Measurements from ENCODE around the gene ACAD11. TPM values are rescaled to one million over a fixed set of nuclear protein-coding genes. Genes with fewer than 3 reads are reported as not detected.

The ACAD11 gene
- total RNA-seq, 4 donors from 2014 or later = 3.9 to 20.4 (median 7.0) TPM

GRCh38 chr3:132554437-132554836, 105.2 kb downstream of the ACAD11 start:
- Histone ChIP-seq H3K27me3 (no peaks in the 10 kb centered on the region), H3K4me3 (no peak overlapping the region), H3K27ac (no peak overlapping the region), H3K9me3 (no peaks in the 10 kb centered on the region), H3K4me1 (peaks cover 0 to 23% (median 12%) of the 10 kb centered on the region in 3 donors), H3K36me3 (peaks cover 0 to 16% (median 4%) of the 10 kb centered on the region in 3 donors)
- WGBS, 2 donors = 47 to 77% methylated on average over 5 to 8 of the region's 8 CpGs
- TF ChIP-seq CTCF (IDR thresholded peaks at IDR 0.05) (no peak), POLR2A (IDR thresholded peaks at IDR 0.05) (no peak)
- intact Hi-C loops (cut with DNase I) = no loop called here
- DNase-seq = no peak

- H3K27ac ChIP-seq = no peak overlapping the region
- intact Hi-C loops (cut with DNase I) = no loop called here
- H3K9me3 ChIP-seq = no peaks in the 10 kb centered on the region
- peaks cover 0 to 23% (median 12%) of the 10 kb centered on the region in 3 donors for H3K4me1 ChIP-seq
- no peak overlapping the region for H3K4me3 ChIP-seq
- no peaks in the 10 kb centered on the region for H3K27me3 ChIP-seq
- no peak for DNase-seq
- TF ChIP-seq CTCF (IDR thresholded peaks at IDR 0.05) (no peak), POLR2A (IDR thresholded peaks at IDR 0.05) (no peak)
- H3K36me3 ChIP-seq = peaks cover 0 to 10% (median 2%) of the 10 kb centered on the region in 3 donors
- 66 to 78% methylated on average over 3 to 6 of the region's 6 CpGs for WGBS, 2 donors
These were observed 105.8 kb downstream of the ACAD11 start for GRCh38 chr3:132553826-132554225.

GRCh38 chr3:132550579-132551305, 108.9 kb downstream of the ACAD11 start:
- no peak for DNase-seq
- TF ChIP-seq CTCF (IDR thresholded peaks at IDR 0.05) (no peak), POLR2A (IDR thresholded peaks at IDR 0.05) (no peak)
- H3K9me3 ChIP-seq = no peaks in the 10 kb centered on the region
- no peak overlapping the region for H3K27ac ChIP-seq
- H3K36me3 ChIP-seq = no peaks in the 10 kb centered on the region
- WGBS, 2 donors = 66 to 69% methylated on average over 3 of the region's 3 CpGs
- H3K4me1 ChIP-seq = peaks cover 0 to 18% (median 12%) of the 10 kb centered on the region in 3 donors
- no peaks in the 10 kb centered on the region for H3K27me3 ChIP-seq
- H3K4me3 ChIP-seq = no peak overlapping the region
- intact Hi-C loops (cut with DNase I) = no loop called here

- intact Hi-C loops (cut with DNase I) = no loop called here
- no peaks in the 10 kb centered on the region for H3K9me3 ChIP-seq
- no peak for TF ChIP-seq POLR2A (IDR thresholded peaks at IDR 0.05)
- TF ChIP-seq CTCF (IDR thresholded peaks at IDR 0.05) = no peak
- H3K27ac ChIP-seq = no peak overlapping the region
- no peak overlapping the region for H3K4me3 ChIP-seq
- peaks cover 0 to 18% (median 12%) of the 10 kb centered on the region in 3 donors for H3K4me1 ChIP-seq
- no peaks in the 10 kb centered on the region for H3K27me3 ChIP-seq
- H3K36me3 ChIP-seq = no peaks in the 10 kb centered on the region
- no peak for DNase-seq
These were observed 109.6 kb downstream of the ACAD11 start for GRCh38 chr3:132549890-132550578.

- no peak for TF ChIP-seq POLR2A (IDR thresholded peaks at IDR 0.05)
- TF ChIP-seq CTCF (IDR thresholded peaks at IDR 0.05) = no peak
- Histone ChIP-seq H3K27ac (no peak overlapping the region), H3K36me3 (no peaks in the 10 kb centered on the region), H3K27me3 (no peaks in the 10 kb centered on the region), H3K4me3 (no peak overlapping the region), H3K9me3 (no peaks in the 10 kb centered on the region), H3K4me1 (peaks cover 0 to 11% (median 10%) of the 10 kb centered on the region in 3 donors)
- intact Hi-C loops (cut with DNase I) = no loop called here
- WGBS, 2 donors = 91 to 94% methylated on average over 5 to 6 of the region's 8 CpGs
- DNase-seq = no peak
These were observed 110.4 kb downstream of the ACAD11 start for GRCh38 chr3:132549169-132549568.
